GM19351 (cell line): ENCODE results near the gene CSMD2.

ENCODE experiments used
- ATAC-seq: cut with Tn5 transposase; IDR thresholded peaks from one replicate; pipeline ENCODE4 v1.9.1; 2021; ENCODE audit warnings: mild to moderate bottlenecking, moderate library complexity; ENCODE audit not compliant: unreplicated experiment

CSMD2 gene

GRCh38 chr1:33971018-33971710, 193.9 kb downstream of the CSMD2 start:
- ATAC-seq, result no peak

DNA sequence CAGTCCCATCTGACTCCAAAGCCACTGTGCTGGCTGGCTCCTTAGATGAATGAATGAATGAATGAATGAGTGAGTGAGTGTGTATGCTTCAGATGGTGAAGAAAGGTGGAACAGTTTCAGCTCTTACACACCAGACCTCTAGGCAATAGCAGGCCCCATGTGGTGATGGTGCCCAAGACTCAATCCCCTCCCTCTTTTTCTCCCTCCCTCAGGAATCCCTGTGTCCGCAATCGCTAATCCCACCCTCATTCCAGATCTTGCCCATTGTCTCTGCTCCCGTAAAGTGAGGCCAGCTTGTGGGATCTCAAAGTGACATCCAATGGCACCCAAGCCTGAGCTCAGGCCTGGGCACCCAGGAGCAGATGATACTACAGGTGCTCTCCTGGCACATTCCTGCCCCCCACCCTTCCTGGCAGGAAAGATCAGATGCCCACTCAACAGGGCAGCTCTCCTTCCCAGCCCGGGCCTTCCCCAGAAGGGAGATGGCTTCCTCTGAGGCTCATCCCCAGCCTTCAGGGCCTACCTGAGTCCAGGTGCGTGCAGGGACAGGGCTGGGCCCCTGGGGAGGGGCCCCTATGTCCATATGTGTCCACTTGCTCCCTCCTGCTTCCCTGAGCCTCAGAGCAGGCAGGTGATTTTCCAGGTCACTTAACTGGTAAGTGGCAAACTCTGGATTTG, 194.7 kb downstream of the CSMD2 start:
- no peak for ATAC-seq

GRCh38 chr1:33966346-33967141, 198.5 kb downstream of the CSMD2 start:
- no peak for ATAC-seq

GRCh38 chr1:33965086-33965485, 199.9 kb downstream of the CSMD2 start:
- ATAC-seq, result no peak

DNA sequence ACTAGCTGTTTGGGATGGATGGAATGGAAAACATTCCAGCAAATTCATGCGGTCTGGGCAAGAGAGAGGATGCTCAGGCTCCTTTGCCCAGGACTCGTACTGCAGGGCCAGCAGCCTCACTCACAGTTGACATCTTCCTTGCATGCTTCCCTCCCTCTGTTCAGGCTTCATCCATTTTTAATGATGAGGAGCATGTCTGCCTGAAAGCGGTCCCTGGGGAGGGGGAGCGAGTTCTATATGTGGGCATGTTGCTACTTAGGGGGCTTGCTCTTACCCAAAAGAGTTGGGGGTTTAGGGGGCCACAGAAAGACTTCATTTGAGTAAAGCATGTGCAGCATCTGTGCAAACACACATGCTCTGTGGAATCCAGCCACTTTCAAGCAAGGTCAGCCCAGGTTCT, 203.0 kb downstream of the CSMD2 start:
- ATAC-seq, result no peak

DNA sequence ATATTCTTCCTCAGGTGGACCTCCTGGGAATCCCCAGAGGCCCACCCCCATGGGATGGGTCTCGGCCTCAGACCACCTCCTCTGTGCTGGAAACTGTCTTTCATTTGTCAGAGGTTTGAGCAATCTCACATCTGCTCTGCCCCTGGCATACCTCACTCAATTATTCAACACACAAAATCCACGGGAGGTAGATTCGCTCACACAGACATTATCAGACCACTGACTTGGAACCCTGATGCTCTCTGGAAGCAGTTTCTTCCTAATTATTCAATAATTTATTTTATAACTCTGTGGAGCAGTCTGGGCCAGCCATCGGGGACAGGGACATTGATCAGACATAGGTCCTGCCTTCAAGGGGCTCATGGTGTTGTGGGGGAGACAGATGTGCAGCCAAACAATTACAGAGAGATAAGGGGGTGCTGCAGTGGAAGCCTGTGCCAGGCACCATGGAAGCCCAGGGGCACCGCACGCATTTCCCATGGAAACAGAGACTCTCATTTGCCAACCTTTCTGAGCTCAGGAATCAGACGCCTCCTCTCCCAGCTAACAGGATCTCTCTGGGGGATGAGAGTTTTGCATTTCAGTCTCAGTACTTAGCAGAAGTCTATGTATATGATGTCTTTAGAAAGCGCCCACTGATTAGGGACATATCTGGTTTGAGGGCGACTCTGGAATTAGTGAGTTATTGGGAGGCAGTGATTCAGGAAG, 204.7 kb downstream of the CSMD2 start:
- ATAC-seq, result no peak

DNA sequence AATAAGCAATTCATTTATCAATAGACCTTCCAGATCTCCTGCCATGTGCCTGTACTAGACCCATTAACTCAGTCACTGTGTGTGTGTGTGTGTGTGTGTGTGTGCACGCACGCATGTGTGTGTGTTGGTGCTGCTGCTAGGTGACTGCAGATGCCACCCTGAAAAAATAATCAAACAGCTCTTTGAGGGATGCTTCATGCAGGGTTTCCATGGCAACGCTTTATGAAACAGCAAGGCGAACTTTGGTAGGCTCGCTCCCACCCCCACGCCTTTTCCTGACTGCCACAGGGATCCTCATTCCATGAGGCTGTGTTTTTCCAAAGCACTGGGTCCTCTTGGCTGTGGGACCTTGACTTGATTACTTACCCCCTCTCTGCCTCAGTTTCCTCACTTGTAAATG, 207.2 kb downstream of the CSMD2 start:
- no peak for ATAC-seq

GRCh38 chr1:33955096-33955495, 209.9 kb downstream of the CSMD2 start:
- ATAC-seq, result no peak

- no peak for ATAC-seq
Measured at GRCh38 chr1:33949570-33949969, 215.5 kb downstream of the CSMD2 start.

GRCh38 chr1:33948291-33948690, 216.7 kb downstream of the CSMD2 start:
- ATAC-seq, result no peak

- ATAC-seq, result no peak
Measured at GRCh38 chr1:33946836-33947235, 218.2 kb downstream of the CSMD2 start.

- ATAC-seq, result no peak
Measured at GRCh38 chr1:33944846-33945245, 220.2 kb downstream of the CSMD2 start.

GRCh38 chr1:33943978-33944377, 221.1 kb downstream of the CSMD2 start:
- ATAC-seq, result no peak

DNA sequence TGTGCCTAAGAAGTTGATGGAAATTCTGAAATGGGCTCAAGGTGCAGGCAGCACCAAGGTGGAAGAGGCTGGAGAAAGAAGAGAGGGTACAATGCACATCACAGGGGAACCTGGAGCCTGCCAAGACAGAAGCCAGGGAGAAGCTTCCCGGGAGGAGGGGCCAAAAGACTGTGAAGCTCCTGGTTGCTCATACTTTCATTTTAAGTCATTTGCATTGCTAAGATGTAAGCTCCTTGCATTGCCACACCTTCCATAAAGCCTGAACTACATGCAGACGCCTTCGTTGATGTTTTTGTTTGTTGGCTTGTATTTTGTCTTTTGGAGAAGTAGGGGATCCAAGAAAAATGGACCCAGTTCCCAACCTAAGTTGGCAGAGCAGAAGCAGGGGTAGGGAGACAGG, 232.2 kb downstream of the CSMD2 start:
- ATAC-seq, result no peak

DNA sequence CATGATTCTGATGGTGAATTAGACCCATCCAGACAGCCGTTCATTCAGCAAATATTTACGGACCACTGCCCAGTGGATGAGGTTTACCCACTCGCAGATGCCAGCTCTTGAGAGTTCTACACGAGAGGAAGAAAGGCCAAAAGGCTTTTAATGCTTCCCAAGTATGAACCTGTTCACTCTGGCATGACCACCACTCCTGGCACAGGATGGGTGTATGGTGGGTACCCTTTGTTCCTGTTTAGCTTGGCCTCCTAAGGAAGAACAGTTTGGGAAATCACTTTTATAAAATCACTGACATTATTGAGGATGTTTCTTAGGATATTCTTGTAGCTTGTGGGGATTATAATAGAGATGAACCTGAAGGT, 233.9 kb downstream of the CSMD2 start:
- ATAC-seq, result no peak

GRCh38 chr1:33930346-33931110, 234.5 kb downstream of the CSMD2 start:
- ATAC-seq, result no peak

GRCh38 chr1:33928251-33928650, 236.8 kb downstream of the CSMD2 start:
- ATAC-seq, result no peak

- ATAC-seq, result no peak
Measured at GRCh38 chr1:33927721-33928120, 237.3 kb downstream of the CSMD2 start.

DNA sequence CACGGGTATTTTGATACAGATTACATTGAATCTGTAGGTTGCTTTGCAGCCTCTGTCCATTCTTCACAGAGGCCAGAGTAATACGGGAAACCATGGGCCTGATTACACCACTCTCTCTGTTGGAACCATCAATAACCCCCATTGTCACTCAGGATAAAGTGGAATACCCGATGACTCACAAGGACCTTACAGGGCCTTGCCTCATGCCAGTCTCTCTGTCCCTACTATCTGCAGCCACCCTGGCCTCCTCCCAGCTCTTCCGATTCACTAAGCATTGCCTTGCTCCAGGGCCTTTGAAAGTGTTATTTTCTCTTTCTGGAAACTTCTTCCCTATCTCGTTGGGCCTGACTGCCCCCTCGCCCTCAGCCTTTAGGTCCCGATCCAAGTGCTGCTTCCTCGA, 239.4 kb downstream of the CSMD2 start:
- ATAC-seq, result no peak

DNA sequence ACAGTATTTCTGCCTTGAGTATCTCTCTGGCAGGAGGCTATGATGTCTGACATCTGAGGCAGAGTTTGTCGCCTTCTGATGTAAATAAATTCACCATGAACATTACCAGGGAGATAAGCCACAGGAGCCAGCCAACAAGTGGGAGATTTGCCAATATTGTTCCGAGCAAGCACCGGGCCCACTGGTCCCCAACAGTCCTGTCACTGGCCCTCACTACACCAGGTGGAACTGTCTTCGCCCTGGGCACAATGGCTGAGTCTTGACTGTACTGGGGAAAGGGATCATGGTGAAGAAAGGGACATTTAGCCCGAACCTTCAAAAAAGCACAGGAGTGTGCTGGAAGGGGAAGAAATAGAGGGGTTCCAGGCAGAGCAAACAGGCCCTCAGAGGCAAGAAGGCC, 243.7 kb downstream of the CSMD2 start:
- no peak for ATAC-seq

- ATAC-seq, result no peak
Measured at GRCh38 chr1:33918368-33918767, 246.7 kb downstream of the CSMD2 start.
